Esophagus muscularis mucosa (tissue), 4 donors: ENCODE data around the gene SSTR5. TPM values are rescaled to one million over a fixed set of nuclear protein-coding genes. Genes with fewer than 3 reads are reported as not detected.

ENCODE experiments used
- DNase-seq: peaks from one replicate; pipeline ENCODE4 v3.0.0-alpha.2; 2017; ENCODE audit errors: extremely low spot score
- H3K27ac ChIP-seq, 4 donors: fragments of 200-600 bp; sonication (generic); replicated peaks in 1 of 4; 1 replicate in 3 of 4; 2 replicates in 1 of 4; pipeline ENCODE4 v1.5.1; 2016 to 2019; ENCODE audit warnings: mild to moderate bottlenecking in 1 of 4
- H3K27me3 ChIP-seq, 4 donors: fragments of 200-600 bp; sonication (generic); one replicate each; pipeline versions ENCODE4 v1.5.1 to v1.6.0; 2016 to 2019
- H3K36me3 ChIP-seq, 4 donors: fragments of 200-600 bp; sonication (generic); one replicate each; pipeline ENCODE4 v1.5.1; 2016 to 2019
- H3K4me1 ChIP-seq, 4 donors: fragments of 200-600 bp; sonication (generic); one replicate each; pipeline ENCODE4 v1.5.1; 2016 to 2019
- H3K4me3 ChIP-seq, 4 donors: fragments of 200-600 bp; sonication (generic); 1 replicate in 2 of 4; 2 replicates in 2 of 4; pipeline ENCODE4 v1.5.1; 2016 to 2019; ENCODE audit warnings: mild to moderate bottlenecking in 4 of 4, moderate library complexity in 1 of 4
- H3K9me3 ChIP-seq, 4 donors: fragments of 200-600 bp; sonication (generic); 1 replicate in 3 of 4; 2 replicates in 1 of 4; pipeline ENCODE4 v1.5.1; 2016 to 2019
- CTCF ChIP-seq, 3 experiments: fragments of 200-600 bp in 2 of 3; fragments of 450-650 bp in 1 of 3; sonication (generic) in 2 of 3; IDR thresholded peaks; one replicate each; pipeline ENCODE4 v1.5.1; 2017 to 2019; ENCODE audit warnings: antibody characterized with exemption in 3 of 3, mild to moderate bottlenecking in 2 of 3, moderate library complexity in 1 of 3
- EP300 ChIP-seq: sonication (generic); formaldehyde crosslinking; IDR thresholded peaks from one replicate; pipeline ENCODE4 v1.6.1; 2017; ENCODE audit warnings: antibody characterized with exemption
- POLR2A ChIP-seq: fragments of 450-650 bp; IDR thresholded peaks from one replicate; pipeline ENCODE4 v1.6.1; 2017; ENCODE audit warnings: antibody characterized with exemption, moderate library complexity, mild to moderate bottlenecking, low read depth
- POLR2AphosphoS5 ChIP-seq, 2 donors: sonication (generic); formaldehyde crosslinking; IDR thresholded peaks; one replicate each; pipeline ENCODE4 v1.6.1; 2017; ENCODE audit warnings: antibody characterized with exemption in 2 of 2
- WGBS: methylation state at CpG from one replicate; pipeline ENCODE4 v1.1.5; 2018; 5-methylcytosine and 5-hydroxymethylcytosine counted together
- intact Hi-C: fragments of 100-400 bp; cut with DNase I; formaldehyde crosslinking; loops from one replicate; pipeline ENCODE4 v1.15.1; 2023
- total RNA-seq, 4 donors: library from RNA; depleted of rRNA; stranded (reverse); fragments of >200 nt; gene quantifications; one replicate each; pipeline versions ENCODE4 v1.1.0 to v1.2.1, GENCODE V29; 2016

SSTR5 gene
- total RNA-seq, 4 donors from 2014 or later, result not detected

GRCh38 chr16:1079786-1080525 is 7.4 kb downstream of the SSTR5 start:
- H3K9me3 ChIP-seq, result peaks cover 0 to 16% (median 12%) of the 10 kb centered on the region in 4 donors
- H3K4me3 ChIP-seq, result no peak overlapping the region
- TF ChIP-seq POLR2A (no peak), POLR2AphosphoS5 (IDR thresholded peaks at IDR 0.05) (no peak), CTCF (IDR thresholded peaks at IDR 0.05) (no peak)
- intact Hi-C loops, result no loop called here
- WGBS, result 75% methylated on average over 20 of the region's 45 CpGs
- peaks cover 0 to 9% (median 4%) of the 10 kb centered on the region in 4 donors for H3K4me1 ChIP-seq
- no peaks in the 10 kb centered on the region for H3K36me3 ChIP-seq
- H3K27ac ChIP-seq, result no peak overlapping the region
- no peak for DNase-seq
- peaks cover 0 to 99% (median 32%) of the 10 kb centered on the region in 4 donors for H3K27me3 ChIP-seq

GRCh38 chr16:1080801-1081733 is 8.5 kb downstream of the SSTR5 start:
- H3K9me3 ChIP-seq, result peaks cover 0 to 27% (median 23%) of the 10 kb centered on the region in 4 donors
- 13% methylated on average over 6 of the region's 42 CpGs for WGBS
- no peak overlapping the region for H3K27ac ChIP-seq
- peaks cover 0 to 9% (median 4%) of the 10 kb centered on the region in 4 donors for H3K4me1 ChIP-seq
- H3K27me3 ChIP-seq, result peaks cover 0 to 100% (median 33%) of the 10 kb centered on the region in 4 donors
- no peaks in the 10 kb centered on the region for H3K36me3 ChIP-seq
- H3K4me3 ChIP-seq, result no peak overlapping the region
- DNase-seq, result no peak
- intact Hi-C loops, result no loop called here
- TF ChIP-seq EP300, result no peak
- TF ChIP-seq CTCF (IDR thresholded peaks at IDR 0.05), result no peak
- TF ChIP-seq POLR2AphosphoS5 (IDR thresholded peaks at IDR 0.05), result no peak
- TF ChIP-seq POLR2A, result no peak

DNA sequence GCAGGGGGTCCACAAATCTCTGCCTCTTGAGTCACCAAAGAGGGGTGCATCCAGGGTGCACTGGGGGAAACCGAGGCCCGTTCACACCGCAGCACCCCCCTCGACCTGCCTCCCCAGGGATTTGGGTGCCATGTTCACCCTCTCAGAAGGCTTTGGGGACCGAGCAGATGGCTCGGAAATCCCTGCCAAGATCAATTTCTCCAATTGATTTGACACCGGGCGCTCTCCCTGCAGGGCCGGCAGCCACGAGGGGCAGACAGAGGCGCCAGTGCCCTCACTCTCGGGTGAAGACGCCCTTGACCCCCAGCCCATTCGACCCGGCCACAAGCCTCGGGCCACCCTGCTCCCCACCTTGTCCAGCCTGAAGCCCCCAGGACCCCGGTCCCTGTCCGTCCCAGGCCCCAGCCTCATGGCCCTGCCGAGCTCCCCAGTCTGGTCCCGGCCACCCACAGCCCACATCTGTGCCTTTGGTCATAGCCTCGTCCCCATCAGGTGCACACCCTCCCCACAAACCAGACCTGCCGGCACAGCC is 9.3 kb downstream of the SSTR5 start:
- Histone ChIP-seq H3K36me3 (no peaks in the 10 kb centered on the region), H3K27me3 (peaks cover 0 to 100% (median 32%) of the 10 kb centered on the region in 4 donors), H3K9me3 (peaks cover 0 to 30% (median 24%) of the 10 kb centered on the region in 4 donors), H3K27ac (no peak overlapping the region), H3K4me3 (no peak overlapping the region), H3K4me1 (peaks cover 0 to 9% (median 4%) of the 10 kb centered on the region in 4 donors)
- no peak for DNase-seq
- WGBS, result 61% methylated on average over 10 of the region's 22 CpGs
- intact Hi-C loops, result no loop called here
- TF ChIP-seq CTCF (IDR thresholded peaks at IDR 0.05), result no peak
- TF ChIP-seq POLR2AphosphoS5 (IDR thresholded peaks at IDR 0.05), result no peak
- no peak for TF ChIP-seq POLR2A
- TF ChIP-seq EP300, result no peak

GRCh38 chr16:1082266-1082951 is 9.9 kb downstream of the SSTR5 start:
- H3K4me1 ChIP-seq, result peaks cover 0 to 9% (median 4%) of the 10 kb centered on the region in 4 donors
- H3K27ac ChIP-seq, result no peak overlapping the region
- WGBS, result 71% methylated on average over 15 of the region's 21 CpGs
- H3K36me3 ChIP-seq, result no peaks in the 10 kb centered on the region
- TF ChIP-seq POLR2AphosphoS5 (IDR thresholded peaks at IDR 0.05), result no peak
- TF ChIP-seq POLR2A, result no peak
- no peak for TF ChIP-seq EP300
- TF ChIP-seq CTCF (IDR thresholded peaks at IDR 0.05), result no peak
- DNase-seq, result no peak
- H3K4me3 ChIP-seq, result no peak overlapping the region
- peaks cover 0 to 30% (median 24%) of the 10 kb centered on the region in 4 donors for H3K9me3 ChIP-seq
- intact Hi-C loops, result no loop called here
- peaks cover 0 to 100% (median 30%) of the 10 kb centered on the region in 4 donors for H3K27me3 ChIP-seq
